GM12878 (cell line): ENCODE measurements around the gene ALMS1. TPM values are rescaled to one million over a fixed set of nuclear protein-coding genes. Genes with fewer than 3 reads are reported as not detected.

ENCODE experiments used
- ATAC-seq: fragments of 200-7000 bp; cut with Tn5 transposase; 3 replicates; pipeline ENCODE4 v1.9.1; 2020; ENCODE audit warnings: mild to moderate bottlenecking, moderate library complexity
- BruUV-seq: library from RNA; stranded (reverse); fragments of 400-500 nt; replicated peaks from 2 replicates; lab custom pipeline; 2021; lab: Mats Ljungman, UMichigan
- CTCF ChIA-PET: fragments of 300-600 bp; sonication (Branson Sonifier 250); formaldehyde crosslinking; extraction: SDS; loops from one replicate; lab custom pipeline; 2021; ENCODE audit warnings: inconsistent platforms; lab: Yijun Ruan, JAX
- POLR2A ChIA-PET: fragments of 350-600 bp; formaldehyde crosslinking; extraction: SDS; loops from one replicate; lab custom pipeline; 2021; ENCODE audit warnings: inconsistent platforms; lab: Charles Lee
- RAD21 ChIA-PET: fragments of 300-600 bp; sonication (Branson Sonifier 250); formaldehyde crosslinking; loops from one replicate; lab custom pipeline; 2023; ENCODE audit warnings: antibody characterized with exemption; ENCODE audit not compliant: unreplicated experiment; lab: Charles Lee
- SMC1A ChIA-PET: fragments of 300-600 bp; sonication (Branson Sonifier 250); formaldehyde crosslinking; loops from one replicate; lab custom pipeline; 2023; ENCODE audit not compliant: unreplicated experiment, uncharacterized antibody; lab: Charles Lee
- DNase-seq: peaks from one replicate; pipeline ENCODE4 v3.0.0-alpha.2; 2011; ENCODE audit warnings: low read depth, low spot score
- FAIRE-seq: peaks from 3 replicates; lab custom pipeline; 2011; peaks lifted over from hg19 to GRCh38; lab: Jason Lieb, UNC
- H2AFZ ChIP-seq: 2 replicates; pipeline ENCODE4 v1.6.0; 2011; ENCODE audit warnings: low read depth, low read length, control low read depth; ENCODE audit not compliant: control insufficient read depth
- H3K27ac ChIP-seq: 2 replicates; pipeline ENCODE4 v1.5.1; 2011; ENCODE audit warnings: control low read depth; ENCODE audit not compliant: control insufficient read depth, insufficient read depth
- H3K27me3 ChIP-seq, 2 experiments: replicated peaks in 1 of 2; 2 replicates each; pipeline versions ENCODE4 v1.6.0 to v1.6.1; 2011; ENCODE audit warnings: low read length in 1 of 2; ENCODE audit not compliant: control insufficient read depth in 2 of 2, insufficient read depth in 2 of 2
- H3K36me3 ChIP-seq, 2 experiments: 2 replicates each; pipeline ENCODE4 v1.5.1; 2011; ENCODE audit warnings: low read length in 1 of 2; ENCODE audit not compliant: control insufficient read depth in 2 of 2, insufficient read depth in 2 of 2
- H3K4me1 ChIP-seq: 2 replicates; pipeline ENCODE4 v1.6.1; 2011; ENCODE audit warnings: mild to moderate bottlenecking, low read length, moderate library complexity, mixed read lengths; ENCODE audit not compliant: control insufficient read depth, insufficient read depth
- H3K4me2 ChIP-seq: 2 replicates; pipeline ENCODE4 v1.6.0; 2011; ENCODE audit warnings: control low read depth; ENCODE audit not compliant: control insufficient read depth, insufficient read depth
- H3K4me3 ChIP-seq: fragments of 200-600 bp; sonication (generic); 2 replicates; pipeline ENCODE4 v1.5.1; 2016
- H3K79me2 ChIP-seq: 2 replicates; pipeline ENCODE4 v1.6.0; 2011; ENCODE audit warnings: low read length; ENCODE audit not compliant: control insufficient read depth, insufficient read depth
- H3K9ac ChIP-seq: 2 replicates; pipeline ENCODE4 v1.8.0; 2011; ENCODE audit warnings: low read length, control low read depth, mixed read lengths; ENCODE audit not compliant: control insufficient read depth, insufficient read depth
- H3K9me3 ChIP-seq: replicated peaks from 3 replicates; pipeline ENCODE4 v1.5.1; 2011; ENCODE audit warnings: mild to moderate bottlenecking, low read length; ENCODE audit not compliant: control insufficient read depth, insufficient read depth
- H4K20me1 ChIP-seq: 2 replicates; pipeline ENCODE4 v1.6.0; 2011; ENCODE audit not compliant: control insufficient read depth, insufficient read depth
- ATF2 ChIP-seq: IDR thresholded peaks from 2 replicates; pipeline ENCODE4 v1.6.1; 2012; ENCODE audit warnings: low read length, inconsistent platforms
- BHLHE40 ChIP-seq, 2 experiments: fragments of 450-650 bp in 1 of 2; IDR thresholded peaks; 2 replicates each; pipeline ENCODE4 v1.6.1; 2011 to 2017; ENCODE audit warnings: low read depth in 2 of 2, borderline replicate concordance in 1 of 2, improper control_type of control experiment in 1 of 2, low read length in 1 of 2, mild to moderate bottlenecking in 1 of 2
- CBX3 ChIP-seq: fragments of 200-600 bp; sonication (generic); IDR thresholded peaks from 2 replicates; pipeline ENCODE4 v1.6.1; 2016; ENCODE audit warnings: low read depth, borderline replicate concordance
- CHD4 ChIP-seq: fragments of 200-600 bp; sonication (generic); IDR thresholded peaks from 2 replicates; pipeline ENCODE4 v1.6.1; 2016; ENCODE audit warnings: mild to moderate bottlenecking
- FOXK2 ChIP-seq: fragments of 450-650 bp; IDR thresholded peaks from 2 replicates; pipeline ENCODE4 v1.6.1; 2017; ENCODE audit warnings: mild to moderate bottlenecking, moderate library complexity
- GABPA ChIP-seq: IDR thresholded peaks from 2 replicates; pipeline ENCODE4 v1.6.1; 2014; ENCODE audit warnings: antibody characterized with exemption, low read depth, mild to moderate bottlenecking, inconsistent platforms
- JUND ChIP-seq: IDR thresholded peaks from 2 replicates; pipeline ENCODE4 v1.6.1; 2012; ENCODE audit warnings: low read depth, mild to moderate bottlenecking, low read length, improper control_type of control experiment, moderate library complexity
- MTA3 ChIP-seq: IDR thresholded peaks from 2 replicates; pipeline ENCODE4 v1.6.1; 2012; ENCODE audit warnings: low read length, inconsistent platforms, borderline replicate concordance
- NFYB ChIP-seq: IDR thresholded peaks from 2 replicates; pipeline ENCODE4 v1.6.1; 2011; ENCODE audit warnings: low read depth, mild to moderate bottlenecking, low read length, improper control_type of control experiment, moderate library complexity; ENCODE audit not compliant: insufficient read depth
- POLR2AphosphoS5 ChIP-seq: IDR thresholded peaks from 2 replicates; pipeline ENCODE4 v1.6.1; 2011; ENCODE audit warnings: mild to moderate bottlenecking, low read length, inconsistent platforms
- RB1 ChIP-seq: fragments of 450-650 bp; formaldehyde crosslinking; IDR thresholded peaks from 2 replicates; pipeline ENCODE4 v1.6.1; 2017; ENCODE audit warnings: mild to moderate bottlenecking, borderline replicate concordance
- RCOR1 ChIP-seq: conservative IDR thresholded peaks from 2 replicates; pipeline ENCODE4 v1.6.1; 2012; ENCODE audit warnings: low read depth, low read length, improper control_type of control experiment
- RELB ChIP-seq: fragments of 450-650 bp; IDR thresholded peaks from 2 replicates; pipeline ENCODE4 v1.6.1; 2017; ENCODE audit warnings: low read depth, mild to moderate bottlenecking, moderate library complexity
- SMAD5 ChIP-seq: IDR thresholded peaks from 2 replicates; pipeline ENCODE4 v1.6.1; 2016; ENCODE audit warnings: antibody characterized with exemption, low read depth
- SP1 ChIP-seq: IDR thresholded peaks from one replicate; pipeline ENCODE4 v1.6.1; 2011; ENCODE audit warnings: low read depth, low read length
- STAT3 ChIP-seq: IDR thresholded peaks from 2 replicates; pipeline ENCODE4 v1.6.1; 2011; ENCODE audit warnings: low read depth, low read length, improper control_type of control experiment
- TCF3 ChIP-seq: IDR thresholded peaks from 2 replicates; pipeline ENCODE4 v1.6.1; 2012; ENCODE audit warnings: low read depth, mild to moderate bottlenecking, low read length, borderline replicate concordance; ENCODE audit not compliant: insufficient read depth
- ZBED1 ChIP-seq: IDR thresholded peaks from 2 replicates; pipeline ENCODE4 v1.6.1; 2016; ENCODE audit warnings: borderline replicate concordance
- ZNF217 ChIP-seq: fragments of 450-650 bp; IDR thresholded peaks from 2 replicates; pipeline ENCODE4 v1.6.1; 2017; ENCODE audit warnings: antibody characterized with exemption, mild to moderate bottlenecking
- ZNF24 ChIP-seq: fragments of 450-650 bp; IDR thresholded peaks from 2 replicates; pipeline ENCODE4 v1.6.1; 2017; ENCODE audit warnings: antibody characterized with exemption, mild to moderate bottlenecking
- ZSCAN29 ChIP-seq: fragments of 450-650 bp; IDR thresholded peaks from 2 replicates; pipeline ENCODE4 v1.6.1; 2017; ENCODE audit warnings: mild to moderate bottlenecking, moderate library complexity
- WGBS: methylation state at CpG from one replicate; pipeline ENCODE4 v1.1.6; 2016; ENCODE audit warnings: low lambda C conversion rate; ENCODE audit not compliant: insufficient replicate concordance, insufficient coverage; ENCODE audit errors: missing lambda C conversion rate; 5-methylcytosine and 5-hydroxymethylcytosine counted together
- in situ Hi-C: fragments of 300-500 bp; cut with MboI; formaldehyde crosslinking; loops from 9 replicates; pipeline ENCODE4 v1.14.3; 2018; ENCODE audit warnings: mixed read lengths
- intact Hi-C: fragments of 100-400 bp; cut with micrococcal nuclease; formaldehyde crosslinking; loops from one replicate; pipeline ENCODE4 v1.14.2; 2022; ENCODE audit not compliant: unreplicated experiment
- polyA plus RNA-seq, 11 experiments: library from polyadenylated mRNA; depleted of rRNA in 4 of 11; unstranded in 6 of 11; stranded (reverse) in 5 of 11; fragments of >200 nt; fragmentation: Nextera tagmentation in 4 of 11; fragmentation: Illumina TruSeq in 1 of 11; extraction: Ambion mirVana in 4 of 11; extraction: Trizol in 1 of 11; gene quantifications; 1 replicate in 1 of 11; 2 replicates in 10 of 11; pipeline versions ENCODE4 v1.2.1 to v1.2.3, GENCODE V29; 2011 to 2016; ENCODE audit warnings: inconsistent platforms in 2 of 11, missing spikeins in 2 of 11, low read depth in 1 of 11
- total RNA-seq, 4 experiments: library from RNA; depleted of rRNA in 3 of 4; stranded (reverse); fragments of >200 nt in 3 of 4; fragmentation: Illumina TruSeq in 1 of 4; extraction: Trizol in 1 of 4; gene quantifications; 2 replicates each; pipeline versions ENCODE4 v1.2.1 to v1.2.3, GENCODE V29; 2013 to 2021
- TF ChIP-seq, protein P1 (sequence below): fragments of 450-650 bp; IDR thresholded peaks from 2 replicates; pipeline ENCODE4 v1.6.1; 2014; ENCODE audit warnings: mild to moderate bottlenecking

ALMS1 gene
- total and polyA plus RNA-seq, 10 of the 15 experiments (the other 5 are each of a cell fraction or from before 2014, with no cell fraction given) = 1.1 to 25.8 (median 10.6) TPM

DNA sequence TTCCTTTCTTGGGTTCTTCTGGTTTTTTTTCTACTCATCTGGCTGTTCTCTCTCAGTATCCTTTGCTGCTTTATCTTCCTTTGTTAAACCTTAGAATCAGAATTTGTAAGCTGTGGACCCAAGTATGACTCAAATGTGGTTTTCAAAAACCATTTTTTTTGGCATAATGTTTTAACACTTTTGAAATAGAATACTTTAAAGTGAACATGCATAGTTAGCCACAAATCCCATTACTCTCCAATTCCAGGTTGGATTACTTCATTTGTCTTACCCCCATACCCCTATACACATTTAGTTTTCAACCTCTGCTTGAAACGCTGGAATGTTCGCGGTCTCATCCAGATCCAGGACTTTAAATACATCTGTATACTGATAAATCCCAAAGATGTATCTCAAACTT, 29.1 kb downstream of the ALMS1 start (continued):
- TF ChIP-seq ATF2 (no peak), ZNF217 (no peak), NFYB (no peak), ZSCAN29 (no peak), SP1 (no peak), MTA3 (no peak)
- TF ChIP-seq, all 136 proteins: peak for 0

- POLR2A ChIA-PET = no interaction called here
- Histone ChIP-seq H4K20me1 (no peaks in the 10 kb centered on the region), H3K36me3 (no peaks in the 10 kb centered on the region; a peak in 2 of 4 replicates), H3K4me1 (no peaks in the 10 kb centered on the region), H3K27ac (no peak overlapping the region), H3K9ac (no peak overlapping the region), H3K27me3 (no peaks in the 10 kb centered on the region), H3K4me3 (no peak overlapping the region), H2AFZ (no peak overlapping the region), H3K79me2 (no peaks in the 10 kb centered on the region), H3K9me3 (no peaks in the 10 kb centered on the region), H3K4me2 (no peak overlapping the region)
- DNase-seq (no peak), FAIRE-seq (no peak), ATAC-seq (no peak)
- CTCF ChIA-PET = no interaction called here
- in situ Hi-C loops = no loop called here
- RAD21 ChIA-PET = no interaction called here
- 96% methylated on average over 2 of the region's 2 CpGs for WGBS
- TF ChIP-seq, protein P1, sequence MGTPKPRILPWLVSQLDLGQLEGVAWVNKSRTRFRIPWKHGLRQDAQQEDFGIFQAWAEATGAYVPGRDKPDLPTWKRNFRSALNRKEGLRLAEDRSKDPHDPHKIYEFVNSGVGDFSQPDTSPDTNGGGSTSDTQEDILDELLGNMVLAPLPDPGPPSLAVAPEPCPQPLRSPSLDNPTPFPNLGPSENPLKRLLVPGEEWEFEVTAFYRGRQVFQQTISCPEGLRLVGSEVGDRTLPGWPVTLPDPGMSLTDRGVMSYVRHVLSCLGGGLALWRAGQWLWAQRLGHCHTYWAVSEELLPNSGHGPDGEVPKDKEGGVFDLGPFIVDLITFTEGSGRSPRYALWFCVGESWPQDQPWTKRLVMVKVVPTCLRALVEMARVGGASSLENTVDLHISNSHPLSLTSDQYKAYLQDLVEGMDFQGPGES = no peak
- no peak for TF ChIP-seq ZNF24
- TF ChIP-seq POLR2AphosphoS5 = no peak
- TF ChIP-seq CHD4 = no peak
- no peak for TF ChIP-seq ZBED1
- TF ChIP-seq SMAD5 = no peak
- TF ChIP-seq STAT3 = no peak
- no peak for TF ChIP-seq BHLHE40 (IDR thresholded peaks at IDR 0.05; ENCODE audit: borderline replicate concordance in 1 of 2, low read depth in 2 of 2, low read length in 1 of 2)
- TF ChIP-seq JUND = no peak
- TF ChIP-seq FOXK2 = no peak
- no peak for TF ChIP-seq RELB
- TF ChIP-seq TCF3 = no peak
- TF ChIP-seq CBX3 = no peak
- no peak for TF ChIP-seq GABPA
- TF ChIP-seq RCOR1 = no peak
- TF ChIP-seq RB1 = no peak
- SMC1A ChIA-PET = no interaction called here
- BruUV-seq = no TSS peak
- intact Hi-C loops = no loop called here
These were observed 30.3 kb downstream of the ALMS1 start for GRCh38 chr2:73415906-73416305.
